GM08714 (cell line): ENCODE measurements around the gene THAP3.
A peak's percentile ranks its signal among the peaks of the same experiment; 100 is the strongest.

ENCODE experiments used
- H3K4me3 ChIP-seq: fragments of 200-500 bp; sonication (Bioruptor generic); 2 replicates; pipeline ENCODE4 v1.5.1; 2014; ENCODE audit warnings: mild to moderate bottlenecking, low read length, inconsistent platforms
- ZNF274 ChIP-seq: IDR thresholded peaks from 2 replicates; pipeline ENCODE4 v1.6.1; 2012; ENCODE audit warnings: mild to moderate bottlenecking, low read depth, low read length

Gene THAP3, protein sequence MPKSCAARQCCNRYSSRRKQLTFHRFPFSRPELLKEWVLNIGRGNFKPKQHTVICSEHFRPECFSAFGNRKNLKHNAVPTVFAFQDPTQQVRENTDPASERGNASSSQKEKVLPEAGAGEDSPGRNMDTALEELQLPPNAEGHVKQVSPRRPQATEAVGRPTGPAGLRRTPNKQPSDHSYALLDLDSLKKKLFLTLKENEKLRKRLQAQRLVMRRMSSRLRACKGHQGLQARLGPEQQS

DNA sequence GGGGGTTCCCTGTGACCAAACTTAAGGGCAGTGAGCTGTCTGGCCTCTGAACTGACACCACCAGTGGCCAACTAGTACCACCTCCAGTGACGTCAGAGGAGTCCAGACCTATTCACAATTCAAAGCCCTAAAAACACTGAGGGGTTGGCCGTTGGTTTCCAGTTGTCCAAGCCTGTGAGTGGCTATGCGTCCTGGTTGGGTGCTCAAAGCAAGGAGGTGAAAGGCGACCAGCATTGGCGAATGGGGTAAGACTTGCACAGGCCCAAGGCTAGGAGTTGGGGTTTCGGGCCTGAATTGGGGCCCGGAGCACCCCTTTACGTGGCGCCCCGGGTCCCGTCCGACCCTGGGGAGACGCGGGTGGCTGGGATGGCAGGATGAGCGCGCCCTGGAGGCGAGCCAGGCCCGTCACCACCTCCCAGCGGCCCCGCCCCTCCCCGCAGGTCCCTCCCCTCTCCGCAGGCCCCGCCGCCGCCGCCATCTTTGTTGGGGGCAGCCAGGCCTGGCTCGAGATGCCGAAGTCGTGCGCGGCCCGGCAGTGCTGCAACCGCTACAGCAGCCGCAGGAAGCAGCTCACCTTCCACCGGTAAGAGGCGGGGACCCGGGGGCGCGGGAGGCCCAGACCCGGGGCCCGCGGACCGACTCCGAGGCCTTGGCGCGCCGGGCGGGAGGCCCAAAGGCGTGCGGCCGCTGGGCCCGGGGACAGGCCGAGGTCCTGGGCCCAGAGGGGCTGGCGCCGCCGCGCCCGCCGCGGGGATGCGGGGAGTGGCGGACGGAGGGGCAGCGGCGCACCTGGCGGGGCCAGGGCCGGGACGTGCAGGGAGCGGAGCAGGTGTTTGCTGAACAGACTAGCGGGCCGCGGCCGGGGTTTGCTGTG is at the start of gene THAP3:
Gene THAP3, plus strand, starts transcription at position 159 of the 874 bp plus-strand sequence. Its CDS starts 351 bp downstream, at position 510.
- peak within 1 kb of the TSS; percentile 78 for H3K4me3 ChIP-seq

DNA sequence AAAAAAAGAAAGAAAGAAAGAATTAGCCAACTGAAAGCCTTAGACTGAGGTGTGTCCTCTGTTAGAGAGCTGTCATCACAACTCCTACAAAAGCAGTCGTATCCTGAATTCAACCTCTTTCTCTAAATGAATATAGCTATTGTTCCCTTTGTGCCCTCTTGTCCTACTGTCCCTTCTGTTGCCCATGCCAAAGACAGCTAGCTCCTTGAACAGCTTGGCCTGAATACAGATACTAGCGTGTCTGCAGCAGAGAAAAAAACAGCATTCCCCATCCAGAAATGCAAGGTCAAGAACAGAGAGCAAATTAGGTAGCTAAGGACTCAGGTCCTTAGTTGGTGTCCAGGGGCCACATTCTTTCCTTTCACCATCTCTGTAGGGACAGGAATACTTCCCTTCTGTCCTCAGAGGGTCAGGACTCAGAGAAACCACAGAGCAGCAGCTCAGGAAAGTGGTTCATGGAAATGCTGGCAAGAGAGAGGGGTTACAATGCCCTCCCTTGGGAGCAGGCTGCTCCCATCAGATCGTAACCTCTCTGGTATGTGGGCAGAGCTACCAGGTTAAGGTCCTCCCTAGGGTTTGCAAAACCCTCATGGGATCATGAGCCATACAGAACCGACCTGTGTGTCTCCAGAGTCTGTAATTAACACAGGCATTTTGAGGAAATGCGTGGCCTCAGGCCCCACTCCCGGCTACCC is 46.7 kb upstream of the THAP3 start:
- no peak overlapping the region for H3K4me3 ChIP-seq
- TF ChIP-seq ZNF274 = no peak

More for the DNA sequence above, at the start of gene THAP3:
- TF ChIP-seq ZNF274 = no peak

DNA sequence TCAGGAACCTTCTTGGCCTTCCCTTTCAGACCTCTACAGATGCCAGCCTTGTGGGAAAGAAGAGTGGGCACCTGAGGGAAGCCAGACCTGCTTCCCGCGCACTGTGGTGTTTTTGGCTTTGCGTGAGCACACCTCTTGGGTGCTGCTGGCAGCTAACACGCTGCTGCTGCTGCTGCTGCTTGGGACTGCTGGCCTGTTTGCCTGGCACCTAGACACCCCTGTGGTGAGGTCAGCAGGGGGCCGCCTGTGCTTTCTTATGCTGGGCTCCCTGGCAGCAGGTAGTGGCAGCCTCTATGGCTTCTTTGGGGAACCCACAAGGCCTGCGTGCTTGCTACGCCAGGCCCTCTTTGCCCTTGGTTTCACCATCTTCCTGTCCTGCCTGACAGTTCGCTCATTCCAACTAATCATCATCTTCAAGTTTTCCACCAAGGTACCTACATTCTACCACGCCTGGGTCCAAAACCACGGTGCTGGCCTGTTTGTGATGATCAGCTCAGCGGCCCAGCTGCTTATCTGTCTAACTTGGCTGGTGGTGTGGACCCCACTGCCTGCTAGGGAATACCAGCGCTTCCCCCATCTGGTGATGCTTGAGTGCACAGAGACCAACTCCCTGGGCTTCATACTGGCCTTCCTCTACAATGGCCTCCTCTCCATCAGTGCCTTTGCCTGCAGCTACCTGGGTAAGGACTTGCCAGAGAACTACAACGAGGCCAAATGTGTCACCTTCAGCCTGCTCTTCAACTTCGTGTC is 45.9 kb upstream of the THAP3 start:
- TF ChIP-seq ZNF274 = no peak
- no peak overlapping the region for H3K4me3 ChIP-seq

DNA sequence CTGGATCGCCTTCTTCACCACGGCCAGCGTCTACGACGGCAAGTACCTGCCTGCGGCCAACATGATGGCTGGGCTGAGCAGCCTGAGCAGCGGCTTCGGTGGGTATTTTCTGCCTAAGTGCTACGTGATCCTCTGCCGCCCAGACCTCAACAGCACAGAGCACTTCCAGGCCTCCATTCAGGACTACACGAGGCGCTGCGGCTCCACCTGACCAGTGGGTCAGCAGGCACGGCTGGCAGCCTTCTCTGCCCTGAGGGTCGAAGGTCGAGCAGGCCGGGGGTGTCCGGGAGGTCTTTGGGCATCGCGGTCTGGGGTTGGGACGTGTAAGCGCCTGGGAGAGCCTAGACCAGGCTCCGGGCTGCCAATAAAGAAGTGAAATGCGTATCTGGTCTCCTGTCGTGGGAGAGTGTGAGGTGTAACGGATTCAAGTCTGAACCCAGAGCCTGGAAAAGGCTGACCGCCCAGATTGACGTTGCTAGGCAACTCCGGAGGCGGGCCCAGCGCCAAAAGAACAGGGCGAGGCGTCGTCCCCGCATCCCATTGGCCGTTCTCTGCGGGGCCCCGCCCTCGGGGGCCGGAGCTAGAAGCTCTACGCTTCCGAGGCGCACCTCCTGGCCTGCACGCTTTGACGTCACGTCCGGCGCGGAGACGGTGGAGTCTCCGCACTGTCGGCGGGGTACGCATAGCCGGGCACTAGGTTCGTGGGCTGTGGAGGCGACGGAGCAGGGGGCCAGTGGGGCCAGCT is 45.1 kb upstream of the THAP3 start, which contains the start of gene ZBTB48:
Gene ZBTB48, plus strand, starts transcription at position 621 of the 745 bp plus-strand sequence. CDS start 616 bp downstream, outside the sequence.
- TF ChIP-seq ZNF274 = no peak
- peak within 1 kb of the TSS; percentile 78 for H3K4me3 ChIP-seq

DNA sequence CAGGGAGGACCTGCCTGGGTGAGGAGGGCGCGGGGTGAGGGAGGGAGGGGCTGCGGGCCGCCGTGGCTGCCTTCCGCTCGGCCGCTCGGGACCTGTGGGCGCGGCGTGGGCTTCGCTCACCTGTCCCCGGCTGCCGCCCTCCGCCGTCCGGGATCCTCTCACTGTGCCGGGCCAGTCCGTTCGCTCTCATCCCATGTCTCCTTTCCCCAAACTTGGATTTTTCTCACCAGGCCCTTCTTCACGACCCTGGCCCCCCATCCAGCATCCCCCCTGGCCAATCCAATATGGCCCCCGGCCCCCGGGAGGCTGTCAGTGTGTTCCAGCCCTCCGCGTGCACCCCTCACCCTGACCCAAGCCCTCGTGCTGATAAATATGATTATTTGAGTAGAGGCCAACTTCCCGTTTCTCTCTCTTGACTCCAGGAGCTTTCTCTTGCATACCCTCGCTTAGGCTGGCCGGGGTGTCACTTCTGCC is 44.5 kb upstream of the THAP3 start:
- TF ChIP-seq ZNF274 = no peak
- peak overlapping the region; percentile 78 for H3K4me3 ChIP-seq

DNA sequence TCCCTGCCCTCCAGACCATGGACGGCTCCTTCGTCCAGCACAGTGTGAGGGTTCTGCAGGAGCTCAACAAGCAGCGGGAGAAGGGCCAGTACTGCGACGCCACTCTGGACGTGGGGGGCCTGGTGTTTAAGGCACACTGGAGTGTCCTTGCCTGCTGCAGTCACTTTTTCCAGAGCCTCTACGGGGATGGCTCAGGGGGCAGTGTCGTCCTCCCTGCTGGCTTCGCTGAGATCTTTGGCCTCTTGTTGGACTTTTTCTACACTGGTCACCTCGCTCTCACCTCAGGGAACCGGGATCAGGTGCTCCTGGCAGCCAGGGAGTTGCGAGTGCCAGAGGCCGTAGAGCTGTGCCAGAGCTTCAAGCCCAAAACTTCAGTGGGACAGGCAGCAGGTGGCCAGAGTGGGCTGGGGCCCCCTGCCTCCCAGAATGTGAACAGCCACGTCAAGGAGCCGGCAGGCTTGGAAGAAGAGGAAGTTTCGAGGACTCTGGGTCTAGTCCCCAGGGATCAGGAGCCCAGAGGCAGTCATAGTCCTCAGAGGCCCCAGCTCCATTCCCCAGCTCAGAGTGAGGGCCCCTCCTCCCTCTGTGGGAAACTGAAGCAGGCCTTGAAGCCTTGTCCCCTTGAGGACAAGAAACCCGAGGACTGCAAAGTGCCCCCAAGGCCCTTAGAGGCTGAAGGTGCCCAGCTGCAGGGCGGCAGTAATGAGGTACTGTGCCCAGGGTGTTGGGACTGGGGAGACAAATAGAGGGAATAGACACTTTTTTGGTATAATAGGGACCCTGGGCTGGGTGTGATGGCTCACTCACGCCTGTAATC is 43.9 kb upstream of the THAP3 start:
- no peak for TF ChIP-seq ZNF274
- H3K4me3 ChIP-seq = peak overlapping the region; percentile 78

DNA sequence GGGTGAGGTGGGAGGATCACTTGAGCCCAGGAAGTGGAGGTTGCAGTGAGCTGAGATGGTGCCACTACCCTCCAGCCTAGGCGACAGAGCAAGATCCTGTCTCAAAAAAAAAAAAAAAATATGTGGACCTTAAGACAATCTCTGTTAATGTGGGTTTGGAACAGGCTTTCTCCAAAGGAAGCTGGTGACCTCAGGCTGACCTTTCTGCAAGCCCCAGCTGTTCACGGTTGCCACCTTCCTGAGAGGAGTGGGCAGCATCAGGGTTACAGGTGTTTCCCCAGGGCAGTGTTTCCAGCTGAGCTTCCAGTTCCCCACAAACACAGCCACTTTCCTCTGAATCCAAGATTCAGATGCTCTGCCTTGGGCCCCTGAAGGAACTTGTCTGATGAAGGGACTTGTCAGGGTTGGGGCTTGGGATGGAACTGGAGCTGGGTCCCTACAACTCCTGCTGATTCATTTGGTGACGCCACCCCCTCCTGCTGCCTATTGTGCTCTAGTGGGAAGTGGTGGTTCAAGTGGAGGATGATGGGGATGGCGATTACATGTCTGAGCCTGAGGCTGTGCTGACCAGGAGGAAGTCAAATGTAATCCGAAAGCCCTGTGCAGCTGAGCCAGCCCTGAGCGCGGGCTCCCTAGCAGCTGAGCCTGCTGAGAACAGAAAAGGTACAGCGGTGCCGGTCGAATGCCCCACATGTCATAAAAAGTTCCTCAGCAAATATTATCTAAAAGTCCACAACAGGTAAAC is 42.9 kb upstream of the THAP3 start:
- peak overlapping the region; percentile 1; the same call in 1 of the 2 replicates for H3K4me3 ChIP-seq

DNA sequence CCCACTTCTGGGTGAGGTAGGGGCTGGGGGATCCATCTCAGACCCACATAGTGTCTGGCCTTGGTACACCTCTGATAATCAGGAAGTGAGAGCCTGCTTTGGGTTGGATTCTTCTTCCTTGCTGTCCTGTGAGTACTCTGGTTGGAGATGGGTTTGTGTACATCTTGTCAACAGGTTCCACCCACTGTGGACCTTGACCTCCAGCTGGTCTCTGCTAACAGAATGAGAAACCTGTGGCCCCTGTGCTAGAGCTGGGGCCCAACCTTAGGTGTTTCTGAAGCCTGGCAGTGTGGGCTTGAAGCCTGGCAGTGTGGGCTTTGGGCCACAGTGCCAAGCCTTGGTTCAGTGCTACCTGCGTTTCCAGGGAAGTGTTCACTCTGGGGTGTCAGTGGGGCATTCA is 42.3 kb upstream of the THAP3 start:
- H3K4me3 ChIP-seq = no peak overlapping the region; the same call in 1 of the 2 replicates

More for the DNA sequence above, 42.9 kb upstream of the THAP3 start:
- no peak for TF ChIP-seq ZNF274

DNA sequence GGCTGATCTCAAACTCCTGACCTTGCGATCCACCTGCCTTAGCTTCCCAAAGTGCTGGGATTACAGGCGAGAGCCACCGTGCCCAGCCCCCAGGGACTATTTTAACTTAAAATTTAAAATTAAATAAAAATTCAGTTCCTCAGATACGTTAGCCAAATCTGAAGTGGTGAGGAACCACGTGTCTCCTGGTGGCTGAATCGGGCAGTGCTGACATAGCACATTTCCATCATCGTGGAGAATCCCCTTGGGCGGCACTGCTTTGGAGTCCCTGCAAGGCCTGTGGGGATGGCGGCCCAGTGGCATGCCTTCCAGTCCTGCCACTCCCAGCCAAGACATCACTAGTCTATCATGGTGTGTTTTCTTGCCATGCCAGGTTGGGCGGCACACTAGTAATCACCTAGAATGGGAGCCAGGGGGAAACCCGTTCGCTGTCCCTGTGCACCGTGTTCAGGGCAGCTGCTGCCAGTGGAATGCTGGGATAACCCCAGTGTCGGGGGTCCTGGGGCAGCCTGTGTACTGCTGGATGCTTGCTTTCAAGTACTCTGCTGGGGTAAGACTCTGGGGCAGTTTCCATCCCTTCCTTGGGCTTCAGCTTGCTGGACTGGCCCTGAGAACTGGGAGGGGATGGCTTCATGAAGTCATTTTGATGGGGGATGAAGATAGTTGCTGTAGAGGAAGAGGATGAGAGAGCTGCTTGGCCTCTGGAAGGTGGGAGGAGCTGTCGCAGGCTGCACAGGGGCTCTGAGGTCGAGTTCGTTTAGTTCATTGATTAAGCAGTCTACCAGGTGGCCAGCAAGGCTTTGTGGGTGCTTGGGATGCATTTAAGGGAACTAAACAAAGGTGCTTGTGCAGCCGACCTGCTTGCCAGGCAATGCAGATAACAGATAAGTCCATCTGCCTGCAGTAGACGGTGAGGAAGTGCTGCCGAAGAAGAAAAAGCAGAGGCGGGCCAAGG is 40.3 kb upstream of the THAP3 start:
- no peak overlapping the region for H3K4me3 ChIP-seq
- TF ChIP-seq ZNF274 = no peak

More for the DNA sequence above, 42.3 kb upstream of the THAP3 start:
- TF ChIP-seq ZNF274 = no peak

DNA sequence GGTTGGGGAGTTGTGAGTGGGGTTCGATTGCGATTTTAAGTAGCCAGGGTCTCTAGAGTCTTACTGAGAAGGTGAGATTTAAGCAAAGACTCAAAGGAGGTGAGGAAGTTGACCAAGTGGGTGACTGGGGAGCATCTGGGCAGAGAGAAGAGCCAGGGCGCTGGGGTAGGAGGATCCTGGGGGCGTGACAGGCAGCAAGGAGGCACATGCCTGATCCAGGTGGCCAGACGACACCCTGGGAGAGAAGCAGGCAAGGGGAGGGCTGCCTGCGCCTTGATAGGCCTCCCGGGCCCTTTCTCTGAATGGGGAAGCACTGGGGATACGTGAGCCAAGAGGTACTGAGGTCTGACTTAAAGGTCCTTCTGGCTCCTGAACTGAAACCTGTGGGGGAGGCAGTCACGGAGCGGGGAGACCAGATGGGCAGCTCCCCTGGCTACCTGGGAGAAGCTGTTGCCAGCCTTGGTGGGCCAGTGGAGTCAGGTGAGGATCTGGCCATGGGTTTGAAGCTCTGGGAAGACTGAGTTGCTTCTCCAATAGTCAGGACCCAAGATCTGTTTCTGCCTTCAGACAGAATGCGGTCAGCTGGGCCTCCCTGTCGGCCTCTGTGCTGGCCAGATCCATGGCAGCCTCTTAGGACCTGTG is 39.5 kb upstream of the THAP3 start:
- H3K4me3 ChIP-seq = no peak overlapping the region
- TF ChIP-seq ZNF274 = no peak

DNA sequence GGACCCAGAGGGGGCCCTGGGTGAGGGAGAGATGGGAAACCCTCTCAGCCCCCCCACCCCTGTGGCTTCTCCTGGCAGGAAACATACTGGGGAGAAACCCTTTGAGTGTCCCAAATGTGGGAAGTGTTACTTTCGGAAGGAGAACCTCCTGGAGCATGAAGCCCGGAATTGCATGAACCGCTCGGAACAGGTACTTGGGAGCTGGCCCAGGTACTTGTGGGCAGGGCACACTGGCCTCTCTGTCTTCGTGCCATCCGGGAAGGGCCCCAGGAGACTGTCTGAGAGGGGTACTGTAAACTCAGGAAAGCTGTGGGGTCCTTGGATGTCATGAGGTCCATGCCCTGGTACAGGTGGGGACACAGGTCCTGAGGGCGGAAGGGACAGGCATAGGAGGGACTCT is 38.8 kb upstream of the THAP3 start:
- no peak for TF ChIP-seq ZNF274

More for the DNA sequence above, 38.8 kb upstream of the THAP3 start:
- no peak overlapping the region for H3K4me3 ChIP-seq
